Liver (tissue), 9 donors: Measurements from ENCODE around the gene TTC29. TPM values are rescaled to one million over a fixed set of nuclear protein-coding genes. Genes with fewer than 3 reads are reported as not detected.

Experiments
- DNase-seq: peaks from one replicate; pipeline ENCODE4 v3.0.0-alpha.2; 2017; ENCODE audit warnings: low spot score
- H3K27ac ChIP-seq, 2 donors: one replicate each; pipeline ENCODE4 v1.7.0; 2013; ENCODE audit warnings: inconsistent platforms in 2 of 2, low read length in 2 of 2, control low read depth in 1 of 2, low read depth in 1 of 2, mild to moderate bottlenecking in 1 of 2
- H3K27me3 ChIP-seq, 4 donors: one replicate each; pipeline versions ENCODE4 v1.6.1 to v1.7.0; 2013; ENCODE audit warnings: low read length in 3 of 4, inconsistent platforms in 1 of 4, mild to moderate bottlenecking in 1 of 4, moderate library complexity in 1 of 4; ENCODE audit not compliant: control insufficient read depth in 4 of 4, insufficient read depth in 4 of 4
- H3K36me3 ChIP-seq, 4 donors: one replicate each; pipeline versions ENCODE4 v1.6.1 to v1.7.0; 2013; ENCODE audit warnings: low read length in 3 of 4, mild to moderate bottlenecking in 3 of 4, low read depth in 1 of 4, moderate library complexity in 1 of 4; ENCODE audit not compliant: control insufficient read depth in 4 of 4, insufficient read depth in 3 of 4
- H3K4me1 ChIP-seq, 4 donors: one replicate each; pipeline versions ENCODE4 v1.6.1 to v1.7.0; 2013; ENCODE audit warnings: low read length in 3 of 4, mild to moderate bottlenecking in 3 of 4, moderate library complexity in 1 of 4; ENCODE audit not compliant: control insufficient read depth in 4 of 4, insufficient read depth in 4 of 4
- H3K4me3 ChIP-seq, 3 donors: one replicate each; pipeline versions ENCODE4 v1.6.1 to v1.7.0; 2013; ENCODE audit warnings: low read length in 3 of 3, control low read depth in 1 of 3, low read depth in 1 of 3, mild to moderate bottlenecking in 1 of 3
- H3K9ac ChIP-seq, 2 donors: one replicate each; pipeline ENCODE4 v1.7.0; 2013; ENCODE audit warnings: low read length in 2 of 2, mild to moderate bottlenecking in 2 of 2, moderate library complexity in 2 of 2, control low read depth in 1 of 2, low read depth in 1 of 2
- H3K9me3 ChIP-seq, 4 donors: one replicate each; pipeline versions ENCODE4 v1.6.1 to v1.7.0; 2013; ENCODE audit warnings: low read length in 3 of 4; ENCODE audit not compliant: control insufficient read depth in 4 of 4
- ATF3 ChIP-seq: IDR thresholded peaks from 2 replicates; pipeline ENCODE4 v1.6.1; 2016; ENCODE audit warnings: antibody characterized with exemption
- CTCF ChIP-seq: fragments of 150-350 bp; IDR thresholded peaks from 2 replicates; pipeline ENCODE4 v1.5.1; 2017; ENCODE audit warnings: improper control_type of control experiment, low read depth, low read length; ENCODE audit not compliant: missing input control
- EGR1 ChIP-seq, 2 donors: IDR thresholded peaks; 2 replicates each; pipeline ENCODE4 v1.6.1; 2016 to 2018; ENCODE audit warnings: antibody characterized with exemption in 2 of 2, low read depth in 2 of 2
- FOXA1 ChIP-seq: IDR thresholded peaks from 2 replicates; pipeline ENCODE4 v1.6.1; 2016; ENCODE audit warnings: antibody characterized with exemption
- FOXA2 ChIP-seq: IDR thresholded peaks from 2 replicates; pipeline ENCODE4 v1.6.1; 2016; ENCODE audit warnings: antibody characterized with exemption
- GABPA ChIP-seq, 2 donors: IDR thresholded peaks in 1 of 2; conservative IDR thresholded peaks in 1 of 2; 2 replicates each; pipeline ENCODE4 v1.6.1; 2016; ENCODE audit warnings: antibody characterized with exemption in 2 of 2, mild to moderate bottlenecking in 1 of 2, moderate library complexity in 1 of 2
- HNF4A ChIP-seq, 2 donors: conservative IDR thresholded peaks; 2 replicates each; pipeline ENCODE4 v1.6.1; 2016; ENCODE audit warnings: antibody characterized with exemption in 2 of 2, mild to moderate bottlenecking in 2 of 2
- HNF4G ChIP-seq: IDR thresholded peaks from 2 replicates; pipeline ENCODE4 v1.6.1; 2016; ENCODE audit warnings: antibody characterized with exemption
- JUND ChIP-seq, 2 donors: IDR thresholded peaks; 2 replicates each; pipeline ENCODE4 v1.6.1; 2016; ENCODE audit warnings: antibody characterized with exemption in 2 of 2
- MAX ChIP-seq: IDR thresholded peaks from 2 replicates; pipeline ENCODE4 v1.6.1; 2016; ENCODE audit warnings: antibody characterized with exemption
- NR2F2 ChIP-seq: IDR thresholded peaks from 2 replicates; pipeline ENCODE4 v1.6.1; 2016; ENCODE audit warnings: antibody characterized with exemption
- RAD21 ChIP-seq, 2 donors: IDR thresholded peaks; 2 replicates each; pipeline ENCODE4 v1.6.1; 2016; ENCODE audit warnings: antibody characterized with exemption in 2 of 2, mild to moderate bottlenecking in 2 of 2
- REST ChIP-seq: IDR thresholded peaks from 2 replicates; pipeline ENCODE4 v1.6.1; 2016; ENCODE audit warnings: antibody characterized with exemption, mild to moderate bottlenecking
- RXRA ChIP-seq, 2 donors: IDR thresholded peaks; 2 replicates each; pipeline ENCODE4 v1.6.1; 2017 to 2018; ENCODE audit warnings: antibody characterized with exemption in 2 of 2, mild to moderate bottlenecking in 1 of 2
- SP1 ChIP-seq: IDR thresholded peaks from 2 replicates; pipeline ENCODE4 v1.6.1; 2018; ENCODE audit warnings: antibody characterized with exemption, mild to moderate bottlenecking
- TAF1 ChIP-seq: conservative IDR thresholded peaks from 2 replicates; pipeline ENCODE4 v1.6.1; 2016; ENCODE audit warnings: antibody characterized with exemption, mild to moderate bottlenecking
- ZBTB33 ChIP-seq: IDR thresholded peaks from 2 replicates; pipeline ENCODE4 v1.6.1; 2016; ENCODE audit warnings: antibody characterized with exemption
- WGBS: extraction: QIAGEN DNeasy Blood & Tissue Kit; methylation state at CpG from one replicate; pipeline ENCODE4 v1.1.7; 2013; 5-methylcytosine and 5-hydroxymethylcytosine counted together
- polyA plus RNA-seq, 2 donors: library from polyadenylated mRNA; stranded (reverse) in 1 of 2; unstranded in 1 of 2; fragments of 200-250 nt in 1 of 2; fragments of >200 nt in 1 of 2; fragmentation: Nextera tagmentation in 1 of 2; extraction: Ambion mirVana in 1 of 2; gene quantifications; one replicate each; pipeline versions ENCODE4 v1.2.1 to v1.2.3, GENCODE V29; 2013 to 2015
- total RNA-seq, 2 donors: library from RNA; depleted of rRNA; stranded (reverse); fragments of >200 nt; gene quantifications; one replicate each; pipeline ENCODE4 v1.2.3, GENCODE V29; 2014
- donor health status: healthy.
- donor health status: healthy.
- donor health status: healthy.
- donor health status: healthy.
- donor health status: healthy.

TTC29 gene
- total and polyA plus RNA-seq, 4 donors, result not detected

- H3K9me3 ChIP-seq, result peaks cover 0 to 1% (median 0%) of the 10 kb centered on the region in 4 donors
- TF ChIP-seq MAX (no peak), ATF3 (no peak), RXRA (IDR thresholded peaks at IDR 0.05) (no peak), CTCF (no peak), JUND (IDR thresholded peaks at IDR 0.05) (no peak), RAD21 (IDR thresholded peaks at IDR 0.05) (no peak), FOXA1 (no peak), ZBTB33 (no peak), HNF4G (no peak), NR2F2 (no peak), TAF1 (no peak), EGR1 (IDR thresholded peaks at IDR 0.05; ENCODE audit: low read depth in 2 of 2) (no peak), HNF4A (conservative IDR thresholded peaks at IDR 0.05) (no peak), FOXA2 (no peak)
- WGBS, result 44% methylated on average over 2 of the region's 2 CpGs
- no peak overlapping the region for H3K9ac ChIP-seq
- DNase-seq, result no peak
- H3K4me3 ChIP-seq, result no peak overlapping the region
- H3K27ac ChIP-seq, result no peak overlapping the region
- H3K36me3 ChIP-seq, result no peaks in the 10 kb centered on the region
- peaks cover 0 to 5% (median 0%) of the 10 kb centered on the region in 4 donors for H3K27me3 ChIP-seq
- H3K4me1 ChIP-seq, result no peaks in the 10 kb centered on the region
These were observed 183.6 kb downstream of the TTC29 start for GRCh38 chr4:146762016-146762415.

- Histone ChIP-seq H3K4me3 (no peak overlapping the region), H3K4me1 (no peaks in the 10 kb centered on the region), H3K36me3 (no peaks in the 10 kb centered on the region), H3K9ac (no peak overlapping the region), H3K27me3 (peaks cover 0 to 3% (median 0%) of the 10 kb centered on the region in 4 donors), H3K9me3 (no peaks in the 10 kb centered on the region), H3K27ac (no peak overlapping the region)
- peak; percentile 41 for DNase-seq
- WGBS, result 51% methylated on average over 2 of the region's 2 CpGs
- TF ChIP-seq ATF3 (no peak), TAF1 (no peak), FOXA2 (no peak), REST (no peak), JUND (IDR thresholded peaks at IDR 0.05) (no peak), HNF4A (conservative IDR thresholded peaks at IDR 0.05) (no peak), CTCF (no peak), FOXA1 (no peak), RAD21 (IDR thresholded peaks at IDR 0.05) (no peak), MAX (no peak), GABPA (IDR thresholded peaks at IDR 0.05 in 1 of 2, conservative IDR thresholded peaks at IDR 0.05 in 1 of 2) (no peak), ZBTB33 (no peak), NR2F2 (no peak), SP1 (no peak), RXRA (IDR thresholded peaks at IDR 0.05) (no peak), HNF4G (no peak), EGR1 (IDR thresholded peaks at IDR 0.05; ENCODE audit: low read depth in 2 of 2) (no peak)
These were observed 203.2 kb downstream of the TTC29 start for GRCh38 chr4:146742416-146742815.
